Liver (tissue), 9 donors: Measurements from ENCODE around the gene PDK2. TPM values are rescaled to one million over a fixed set of nuclear protein-coding genes. Genes with fewer than 3 reads are reported as not detected.

ENCODE experiments used
- DNase-seq: peaks from one replicate; pipeline ENCODE4 v3.0.0-alpha.2; 2017; ENCODE audit warnings: low spot score
- H3K27ac ChIP-seq, 2 donors: one replicate each; pipeline ENCODE4 v1.7.0; 2013; ENCODE audit warnings: inconsistent platforms in 2 of 2, low read length in 2 of 2, control low read depth in 1 of 2, low read depth in 1 of 2, mild to moderate bottlenecking in 1 of 2
- H3K27me3 ChIP-seq, 4 donors: one replicate each; pipeline versions ENCODE4 v1.6.1 to v1.7.0; 2013; ENCODE audit warnings: low read length in 3 of 4, inconsistent platforms in 1 of 4, mild to moderate bottlenecking in 1 of 4, moderate library complexity in 1 of 4; ENCODE audit not compliant: control insufficient read depth in 4 of 4, insufficient read depth in 4 of 4
- H3K36me3 ChIP-seq, 4 donors: one replicate each; pipeline versions ENCODE4 v1.6.1 to v1.7.0; 2013; ENCODE audit warnings: low read length in 3 of 4, mild to moderate bottlenecking in 3 of 4, low read depth in 1 of 4, moderate library complexity in 1 of 4; ENCODE audit not compliant: control insufficient read depth in 4 of 4, insufficient read depth in 3 of 4
- H3K4me1 ChIP-seq, 4 donors: one replicate each; pipeline versions ENCODE4 v1.6.1 to v1.7.0; 2013; ENCODE audit warnings: low read length in 3 of 4, mild to moderate bottlenecking in 3 of 4, moderate library complexity in 1 of 4; ENCODE audit not compliant: control insufficient read depth in 4 of 4, insufficient read depth in 4 of 4
- H3K4me3 ChIP-seq, 3 donors: one replicate each; pipeline versions ENCODE4 v1.6.1 to v1.7.0; 2013; ENCODE audit warnings: low read length in 3 of 3, control low read depth in 1 of 3, low read depth in 1 of 3, mild to moderate bottlenecking in 1 of 3
- H3K9ac ChIP-seq, 2 donors: one replicate each; pipeline ENCODE4 v1.7.0; 2013; ENCODE audit warnings: low read length in 2 of 2, mild to moderate bottlenecking in 2 of 2, moderate library complexity in 2 of 2, control low read depth in 1 of 2, low read depth in 1 of 2
- H3K9me3 ChIP-seq, 4 donors: one replicate each; pipeline versions ENCODE4 v1.6.1 to v1.7.0; 2013; ENCODE audit warnings: low read length in 3 of 4; ENCODE audit not compliant: control insufficient read depth in 4 of 4
- EGR1 ChIP-seq, 2 donors: IDR thresholded peaks; 2 replicates each; pipeline ENCODE4 v1.6.1; 2016 to 2018; ENCODE audit warnings: antibody characterized with exemption in 2 of 2, low read depth in 2 of 2
- FOXA1 ChIP-seq: IDR thresholded peaks from 2 replicates; pipeline ENCODE4 v1.6.1; 2016; ENCODE audit warnings: antibody characterized with exemption
- GABPA ChIP-seq, 2 donors: IDR thresholded peaks in 1 of 2; conservative IDR thresholded peaks in 1 of 2; 2 replicates each; pipeline ENCODE4 v1.6.1; 2016; ENCODE audit warnings: antibody characterized with exemption in 2 of 2, mild to moderate bottlenecking in 1 of 2, moderate library complexity in 1 of 2
- HNF4A ChIP-seq, 2 donors: conservative IDR thresholded peaks; 2 replicates each; pipeline ENCODE4 v1.6.1; 2016; ENCODE audit warnings: antibody characterized with exemption in 2 of 2, mild to moderate bottlenecking in 2 of 2
- HNF4G ChIP-seq: IDR thresholded peaks from 2 replicates; pipeline ENCODE4 v1.6.1; 2016; ENCODE audit warnings: antibody characterized with exemption
- JUND ChIP-seq, 2 donors: IDR thresholded peaks; 2 replicates each; pipeline ENCODE4 v1.6.1; 2016; ENCODE audit warnings: antibody characterized with exemption in 2 of 2
- NR2F2 ChIP-seq: IDR thresholded peaks from 2 replicates; pipeline ENCODE4 v1.6.1; 2016; ENCODE audit warnings: antibody characterized with exemption
- RAD21 ChIP-seq, 2 donors: IDR thresholded peaks; 2 replicates each; pipeline ENCODE4 v1.6.1; 2016; ENCODE audit warnings: antibody characterized with exemption in 2 of 2, mild to moderate bottlenecking in 2 of 2
- RXRA ChIP-seq, 2 donors: IDR thresholded peaks; 2 replicates each; pipeline ENCODE4 v1.6.1; 2017 to 2018; ENCODE audit warnings: antibody characterized with exemption in 2 of 2, mild to moderate bottlenecking in 1 of 2
- SP1 ChIP-seq: IDR thresholded peaks from 2 replicates; pipeline ENCODE4 v1.6.1; 2018; ENCODE audit warnings: antibody characterized with exemption, mild to moderate bottlenecking
- TAF1 ChIP-seq: conservative IDR thresholded peaks from 2 replicates; pipeline ENCODE4 v1.6.1; 2016; ENCODE audit warnings: antibody characterized with exemption, mild to moderate bottlenecking
- YY1 ChIP-seq: IDR thresholded peaks from 2 replicates; pipeline ENCODE4 v1.6.1; 2016; ENCODE audit warnings: antibody characterized with exemption, mild to moderate bottlenecking
- WGBS: extraction: QIAGEN DNeasy Blood & Tissue Kit; methylation state at CpG from one replicate; pipeline ENCODE4 v1.1.7; 2013; 5-methylcytosine and 5-hydroxymethylcytosine counted together
- polyA plus RNA-seq, 2 donors: library from polyadenylated mRNA; stranded (reverse) in 1 of 2; unstranded in 1 of 2; fragments of 200-250 nt in 1 of 2; fragments of >200 nt in 1 of 2; fragmentation: Nextera tagmentation in 1 of 2; extraction: Ambion mirVana in 1 of 2; gene quantifications; one replicate each; pipeline versions ENCODE4 v1.2.1 to v1.2.3, GENCODE V29; 2013 to 2015
- total RNA-seq, 2 donors: library from RNA; depleted of rRNA; stranded (reverse); fragments of >200 nt; gene quantifications; one replicate each; pipeline ENCODE4 v1.2.3, GENCODE V29; 2014
- TF ChIP-seq, protein P1 (sequence below): IDR thresholded peaks from 2 replicates; pipeline ENCODE4 v1.6.1; 2016; ENCODE audit warnings: antibody characterized with exemption
- TF ChIP-seq, protein P2 (sequence below): fragments of 150-350 bp; IDR thresholded peaks from 2 replicates; pipeline ENCODE4 v1.5.1; 2017; ENCODE audit warnings: improper control_type of control experiment, low read depth, low read length; ENCODE audit not compliant: missing input control
- TF ChIP-seq, protein P3 (sequence below): IDR thresholded peaks from 2 replicates; pipeline ENCODE4 v1.6.1; 2016; ENCODE audit warnings: antibody characterized with exemption
- TF ChIP-seq, protein P4 (sequence below): IDR thresholded peaks from 2 replicates; pipeline ENCODE4 v1.6.1; 2016; ENCODE audit warnings: antibody characterized with exemption
- TF ChIP-seq, protein P5 (sequence below): IDR thresholded peaks from 2 replicates; pipeline ENCODE4 v1.6.1; 2016; ENCODE audit warnings: antibody characterized with exemption, mild to moderate bottlenecking
- donor health status: healthy.
- donor health status: healthy.
- donor health status: healthy.
- donor health status: healthy.
- donor health status: healthy.

Gene PDK2
- total and polyA plus RNA-seq, 4 donors: 8.6 to 36.6 (median 28.5) TPM

DNA sequence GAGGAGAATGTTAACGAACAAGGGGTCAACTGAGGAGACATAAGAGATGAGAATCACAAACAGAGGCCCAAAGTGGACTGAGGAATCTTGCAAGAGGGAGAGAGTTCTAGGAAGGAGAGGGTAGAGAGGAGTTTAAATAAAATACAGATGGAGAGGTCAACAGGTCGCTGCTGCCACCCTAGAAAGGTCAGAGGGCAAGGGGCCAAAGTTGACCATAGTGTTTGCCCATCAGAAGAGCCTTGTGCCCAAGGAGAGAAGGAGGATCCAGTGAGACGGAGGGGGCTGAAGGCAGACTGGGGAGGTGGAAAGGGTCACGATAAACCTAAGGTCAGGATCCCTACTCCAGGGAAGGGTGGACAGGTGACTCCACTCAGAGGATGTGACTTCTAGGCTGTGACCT is 46.2 kb upstream of the PDK2 start:
- no peak overlapping the region for H3K4me3 ChIP-seq
- H3K9ac ChIP-seq: no peak overlapping the region
- H3K27me3 ChIP-seq: peaks cover 0 to 3% (median 0%) of the 10 kb centered on the region in 4 donors
- no peaks in the 10 kb centered on the region for H3K36me3 ChIP-seq
- TF ChIP-seq TAF1 (no peak), RXRA (IDR thresholded peaks at IDR 0.05) (no peak), HNF4G (no peak), YY1 (no peak), EGR1 (IDR thresholded peaks at IDR 0.05; ENCODE audit: low read depth in 2 of 2) (no peak), SP1 (no peak), JUND (IDR thresholded peaks at IDR 0.05) (no peak), GABPA (IDR thresholded peaks at IDR 0.05 in 1 of 2, conservative IDR thresholded peaks at IDR 0.05 in 1 of 2) (no peak)
- TF ChIP-seq, protein P1, sequence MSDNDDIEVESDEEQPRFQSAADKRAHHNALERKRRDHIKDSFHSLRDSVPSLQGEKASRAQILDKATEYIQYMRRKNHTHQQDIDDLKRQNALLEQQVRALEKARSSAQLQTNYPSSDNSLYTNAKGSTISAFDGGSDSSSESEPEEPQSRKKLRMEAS: no peak
- TF ChIP-seq, protein P2, sequence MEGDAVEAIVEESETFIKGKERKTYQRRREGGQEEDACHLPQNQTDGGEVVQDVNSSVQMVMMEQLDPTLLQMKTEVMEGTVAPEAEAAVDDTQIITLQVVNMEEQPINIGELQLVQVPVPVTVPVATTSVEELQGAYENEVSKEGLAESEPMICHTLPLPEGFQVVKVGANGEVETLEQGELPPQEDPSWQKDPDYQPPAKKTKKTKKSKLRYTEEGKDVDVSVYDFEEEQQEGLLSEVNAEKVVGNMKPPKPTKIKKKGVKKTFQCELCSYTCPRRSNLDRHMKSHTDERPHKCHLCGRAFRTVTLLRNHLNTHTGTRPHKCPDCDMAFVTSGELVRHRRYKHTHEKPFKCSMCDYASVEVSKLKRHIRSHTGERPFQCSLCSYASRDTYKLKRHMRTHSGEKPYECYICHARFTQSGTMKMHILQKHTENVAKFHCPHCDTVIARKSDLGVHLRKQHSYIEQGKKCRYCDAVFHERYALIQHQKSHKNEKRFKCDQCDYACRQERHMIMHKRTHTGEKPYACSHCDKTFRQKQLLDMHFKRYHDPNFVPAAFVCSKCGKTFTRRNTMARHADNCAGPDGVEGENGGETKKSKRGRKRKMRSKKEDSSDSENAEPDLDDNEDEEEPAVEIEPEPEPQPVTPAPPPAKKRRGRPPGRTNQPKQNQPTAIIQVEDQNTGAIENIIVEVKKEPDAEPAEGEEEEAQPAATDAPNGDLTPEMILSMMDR: no peak
- TF ChIP-seq, protein P3, sequence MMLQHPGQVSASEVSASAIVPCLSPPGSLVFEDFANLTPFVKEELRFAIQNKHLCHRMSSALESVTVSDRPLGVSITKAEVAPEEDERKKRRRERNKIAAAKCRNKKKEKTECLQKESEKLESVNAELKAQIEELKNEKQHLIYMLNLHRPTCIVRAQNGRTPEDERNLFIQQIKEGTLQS: no peak
- WGBS: 69% methylated on average over 4 of the region's 4 CpGs
- no peak overlapping the region for H3K27ac ChIP-seq
- no peaks in the 10 kb centered on the region for H3K9me3 ChIP-seq
- no peak for DNase-seq
- peaks cover 0 to 5% (median 0%) of the 10 kb centered on the region in 4 donors for H3K4me1 ChIP-seq

DNA sequence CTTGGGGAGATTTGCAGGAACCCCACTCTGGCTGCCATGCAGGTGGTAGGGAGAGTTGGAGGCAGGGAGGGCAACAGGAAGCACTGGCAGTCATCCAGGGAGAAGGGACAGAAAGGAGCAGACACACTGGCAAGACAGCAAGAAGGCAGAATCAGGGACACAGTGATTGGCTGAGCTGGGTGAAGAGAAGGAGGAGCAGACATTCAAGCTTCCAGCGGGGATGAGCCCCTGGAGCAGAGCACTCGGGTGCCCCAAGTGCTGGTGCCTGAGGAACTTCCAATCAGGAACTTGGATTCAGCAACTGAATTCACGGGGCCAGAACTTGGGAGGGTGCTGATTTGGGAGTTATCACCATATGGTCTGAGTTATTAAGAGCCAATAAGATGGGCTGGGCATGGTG is 45.5 kb upstream of the PDK2 start:
- no peaks in the 10 kb centered on the region for H3K36me3 ChIP-seq
- H3K27me3 ChIP-seq: peaks cover 0 to 3% (median 0%) of the 10 kb centered on the region in 4 donors
- no peak overlapping the region for H3K4me3 ChIP-seq
- TF ChIP-seq HNF4G (no peak), YY1 (no peak), SP1 (no peak), TAF1 (no peak), JUND (IDR thresholded peaks at IDR 0.05) (no peak), RXRA (IDR thresholded peaks at IDR 0.05) (no peak), HNF4A (conservative IDR thresholded peaks at IDR 0.05) (no peak), NR2F2 (no peak), RAD21 (IDR thresholded peaks at IDR 0.05) (no peak), FOXA1 (no peak), EGR1 (IDR thresholded peaks at IDR 0.05; ENCODE audit: low read depth in 2 of 2) (no peak)
- TF ChIP-seq, protein P4, sequence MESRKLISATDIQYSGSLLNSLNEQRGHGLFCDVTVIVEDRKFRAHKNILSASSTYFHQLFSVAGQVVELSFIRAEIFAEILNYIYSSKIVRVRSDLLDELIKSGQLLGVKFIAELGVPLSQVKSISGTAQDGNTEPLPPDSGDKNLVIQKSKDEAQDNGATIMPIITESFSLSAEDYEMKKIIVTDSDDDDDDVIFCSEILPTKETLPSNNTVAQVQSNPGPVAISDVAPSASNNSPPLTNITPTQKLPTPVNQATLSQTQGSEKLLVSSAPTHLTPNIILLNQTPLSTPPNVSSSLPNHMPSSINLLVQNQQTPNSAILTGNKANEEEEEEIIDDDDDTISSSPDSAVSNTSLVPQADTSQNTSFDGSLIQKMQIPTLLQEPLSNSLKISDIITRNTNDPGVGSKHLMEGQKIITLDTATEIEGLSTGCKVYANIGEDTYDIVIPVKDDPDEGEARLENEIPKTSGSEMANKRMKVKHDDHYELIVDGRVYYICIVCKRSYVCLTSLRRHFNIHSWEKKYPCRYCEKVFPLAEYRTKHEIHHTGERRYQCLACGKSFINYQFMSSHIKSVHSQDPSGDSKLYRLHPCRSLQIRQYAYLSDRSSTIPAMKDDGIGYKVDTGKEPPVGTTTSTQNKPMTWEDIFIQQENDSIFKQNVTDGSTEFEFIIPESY: no peak
- TF ChIP-seq, protein P1: no peak
- TF ChIP-seq, protein P3: no peak
- TF ChIP-seq, protein P5, sequence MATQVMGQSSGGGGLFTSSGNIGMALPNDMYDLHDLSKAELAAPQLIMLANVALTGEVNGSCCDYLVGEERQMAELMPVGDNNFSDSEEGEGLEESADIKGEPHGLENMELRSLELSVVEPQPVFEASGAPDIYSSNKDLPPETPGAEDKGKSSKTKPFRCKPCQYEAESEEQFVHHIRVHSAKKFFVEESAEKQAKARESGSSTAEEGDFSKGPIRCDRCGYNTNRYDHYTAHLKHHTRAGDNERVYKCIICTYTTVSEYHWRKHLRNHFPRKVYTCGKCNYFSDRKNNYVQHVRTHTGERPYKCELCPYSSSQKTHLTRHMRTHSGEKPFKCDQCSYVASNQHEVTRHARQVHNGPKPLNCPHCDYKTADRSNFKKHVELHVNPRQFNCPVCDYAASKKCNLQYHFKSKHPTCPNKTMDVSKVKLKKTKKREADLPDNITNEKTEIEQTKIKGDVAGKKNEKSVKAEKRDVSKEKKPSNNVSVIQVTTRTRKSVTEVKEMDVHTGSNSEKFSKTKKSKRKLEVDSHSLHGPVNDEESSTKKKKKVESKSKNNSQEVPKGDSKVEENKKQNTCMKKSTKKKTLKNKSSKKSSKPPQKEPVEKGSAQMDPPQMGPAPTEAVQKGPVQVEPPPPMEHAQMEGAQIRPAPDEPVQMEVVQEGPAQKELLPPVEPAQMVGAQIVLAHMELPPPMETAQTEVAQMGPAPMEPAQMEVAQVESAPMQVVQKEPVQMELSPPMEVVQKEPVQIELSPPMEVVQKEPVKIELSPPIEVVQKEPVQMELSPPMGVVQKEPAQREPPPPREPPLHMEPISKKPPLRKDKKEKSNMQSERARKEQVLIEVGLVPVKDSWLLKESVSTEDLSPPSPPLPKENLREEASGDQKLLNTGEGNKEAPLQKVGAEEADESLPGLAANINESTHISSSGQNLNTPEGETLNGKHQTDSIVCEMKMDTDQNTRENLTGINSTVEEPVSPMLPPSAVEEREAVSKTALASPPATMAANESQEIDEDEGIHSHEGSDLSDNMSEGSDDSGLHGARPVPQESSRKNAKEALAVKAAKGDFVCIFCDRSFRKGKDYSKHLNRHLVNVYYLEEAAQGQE: no peak
- no peak overlapping the region for H3K27ac ChIP-seq
- H3K9me3 ChIP-seq: no peaks in the 10 kb centered on the region
- 79% methylated on average over 3 of the region's 3 CpGs for WGBS
- DNase-seq: no peak
- H3K9ac ChIP-seq: no peak overlapping the region
- H3K4me1 ChIP-seq: peaks cover 0 to 5% (median 0%) of the 10 kb centered on the region in 4 donors
